Erythroblast (primary cell): ENCODE data around the gene MAP7.

Source experiments
- GATA1 ChIP-seq: IDR thresholded peaks from 2 replicates; pipeline ENCODE4 v1.6.1; 2011; ENCODE audit warnings: low read depth, mild to moderate bottlenecking, control low read depth, low read length, moderate library complexity
- POLR2A ChIP-seq: IDR thresholded peaks from 2 replicates; pipeline ENCODE4 v1.6.1; 2011; ENCODE audit warnings: mild to moderate bottlenecking, low read length

GRCh38 chr6:136526937-136527336 lies 23.3 kb downstream of the MAP7 start:
- TF ChIP-seq POLR2A (no peak), GATA1 (no peak)
